ENCODE measurements around the gene CALML6. TPM values are rescaled to one million over a fixed set of nuclear protein-coding genes. Genes with fewer than 3 reads are reported as not detected.
A peak's percentile ranks its signal among the peaks of the same experiment; 100 is the strongest.

The CALML6 gene
- polyA plus RNA-seq, 3 donors = 0.24 TPM; not detected in 2

DNA sequence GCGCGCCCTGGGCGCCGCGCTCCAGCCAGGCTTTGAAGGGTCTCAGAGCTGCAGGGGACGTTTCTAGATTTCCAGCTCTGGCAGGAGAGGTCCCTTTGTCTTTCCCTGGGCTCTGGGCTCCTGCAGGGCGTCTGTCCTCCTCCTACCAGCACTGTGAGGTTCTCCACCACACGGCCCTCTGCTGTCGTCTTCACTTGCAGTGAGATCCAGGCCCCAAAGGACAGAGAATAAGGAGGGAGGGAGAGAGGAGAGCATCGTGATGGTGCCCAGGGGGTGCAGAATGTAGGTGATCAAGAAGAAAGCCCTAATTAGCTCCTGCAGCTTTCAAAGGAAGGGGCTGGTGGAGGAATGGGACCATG lies 20.0 kb upstream of the CALML6 start:
- Mint-ChIP-seq H3K27me3 (ENCODE audit: low read depth in 3 of 3) (peaks cover 17 to 47% (median 29%) of the 10 kb centered on the region in 3 donors), H3K36me3 (no peaks in the 10 kb centered on the region), H3K4me1 (peaks cover 21% of the 10 kb centered on the region), H3K9me3 (peaks cover 0 to 2% (median 0%) of the 10 kb centered on the region in 7 donors), H3K4me3 (peak overlapping the region in 1 of 2 donors; percentile 46), H3K27ac (peak overlapping the region in 2 of 7 donors; percentile 38 to 45)
- 62% methylated on average over 10 of the region's 10 CpGs for WGBS (ENCODE audit: insufficient coverage)
- Histone ChIP-seq H3K36me3 (replicated peaks in 1 of 2; ENCODE audit: control insufficient read depth in 1 of 2, insufficient read depth in 2 of 2, low read length in 2 of 2) (no peaks in the 10 kb centered on the region), H3K4me3 (replicated peaks in 1 of 3; ENCODE audit: low read depth in 2 of 3, low read length in 3 of 3) (no peak overlapping the region), H3K4me2 (replicated peaks; ENCODE audit: extremely low read depth, low read length, poor library complexity, severe bottlenecking) (no peak overlapping the region), H4K20me1 (ENCODE audit: insufficient read depth, low read length) (peaks cover 11% of the 10 kb centered on the region), H3K79me2 (ENCODE audit: insufficient read depth, low read length) (peaks cover 22% of the 10 kb centered on the region), H3K4me1 (ENCODE audit: control insufficient read depth in 1 of 2, insufficient read depth in 2 of 2, low read length in 2 of 2) (peaks cover 14 to 19% of the 10 kb centered on the region in 2 donors), H3K9ac (ENCODE audit: insufficient read depth, low read length, poor library complexity, severe bottlenecking) (no peak overlapping the region), H2AFZ (ENCODE audit: insufficient read depth, low read depth, low read length, poor library complexity, severe bottlenecking) (no peak overlapping the region), H3K27me3 (ENCODE audit: control insufficient read depth in 2 of 2, insufficient read depth in 2 of 2, low read length in 2 of 2) (peaks cover 0 to 19% of the 10 kb centered on the region in 2 donors), H3K27ac (ENCODE audit: low read depth in 1 of 2, low read length in 2 of 2) (no peak overlapping the region), H3K9me3 (replicated peaks in 1 of 2; ENCODE audit: control insufficient read depth in 1 of 2, insufficient read depth in 1 of 2, low read length in 2 of 2) (no peaks in the 10 kb centered on the region)
- intact Hi-C loops (cut with micrococcal nuclease) = loop anchor here in 1 of 2 donors (10.0 kb wide), 1 partner anchor 50 kb away; no protein-coding TSS in a partner anchor
- TF ChIP-seq, protein P1, sequence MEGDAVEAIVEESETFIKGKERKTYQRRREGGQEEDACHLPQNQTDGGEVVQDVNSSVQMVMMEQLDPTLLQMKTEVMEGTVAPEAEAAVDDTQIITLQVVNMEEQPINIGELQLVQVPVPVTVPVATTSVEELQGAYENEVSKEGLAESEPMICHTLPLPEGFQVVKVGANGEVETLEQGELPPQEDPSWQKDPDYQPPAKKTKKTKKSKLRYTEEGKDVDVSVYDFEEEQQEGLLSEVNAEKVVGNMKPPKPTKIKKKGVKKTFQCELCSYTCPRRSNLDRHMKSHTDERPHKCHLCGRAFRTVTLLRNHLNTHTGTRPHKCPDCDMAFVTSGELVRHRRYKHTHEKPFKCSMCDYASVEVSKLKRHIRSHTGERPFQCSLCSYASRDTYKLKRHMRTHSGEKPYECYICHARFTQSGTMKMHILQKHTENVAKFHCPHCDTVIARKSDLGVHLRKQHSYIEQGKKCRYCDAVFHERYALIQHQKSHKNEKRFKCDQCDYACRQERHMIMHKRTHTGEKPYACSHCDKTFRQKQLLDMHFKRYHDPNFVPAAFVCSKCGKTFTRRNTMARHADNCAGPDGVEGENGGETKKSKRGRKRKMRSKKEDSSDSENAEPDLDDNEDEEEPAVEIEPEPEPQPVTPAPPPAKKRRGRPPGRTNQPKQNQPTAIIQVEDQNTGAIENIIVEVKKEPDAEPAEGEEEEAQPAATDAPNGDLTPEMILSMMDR (IDR thresholded peaks at IDR 0.05) = no peak
- DNase-seq = no peak

DNA sequence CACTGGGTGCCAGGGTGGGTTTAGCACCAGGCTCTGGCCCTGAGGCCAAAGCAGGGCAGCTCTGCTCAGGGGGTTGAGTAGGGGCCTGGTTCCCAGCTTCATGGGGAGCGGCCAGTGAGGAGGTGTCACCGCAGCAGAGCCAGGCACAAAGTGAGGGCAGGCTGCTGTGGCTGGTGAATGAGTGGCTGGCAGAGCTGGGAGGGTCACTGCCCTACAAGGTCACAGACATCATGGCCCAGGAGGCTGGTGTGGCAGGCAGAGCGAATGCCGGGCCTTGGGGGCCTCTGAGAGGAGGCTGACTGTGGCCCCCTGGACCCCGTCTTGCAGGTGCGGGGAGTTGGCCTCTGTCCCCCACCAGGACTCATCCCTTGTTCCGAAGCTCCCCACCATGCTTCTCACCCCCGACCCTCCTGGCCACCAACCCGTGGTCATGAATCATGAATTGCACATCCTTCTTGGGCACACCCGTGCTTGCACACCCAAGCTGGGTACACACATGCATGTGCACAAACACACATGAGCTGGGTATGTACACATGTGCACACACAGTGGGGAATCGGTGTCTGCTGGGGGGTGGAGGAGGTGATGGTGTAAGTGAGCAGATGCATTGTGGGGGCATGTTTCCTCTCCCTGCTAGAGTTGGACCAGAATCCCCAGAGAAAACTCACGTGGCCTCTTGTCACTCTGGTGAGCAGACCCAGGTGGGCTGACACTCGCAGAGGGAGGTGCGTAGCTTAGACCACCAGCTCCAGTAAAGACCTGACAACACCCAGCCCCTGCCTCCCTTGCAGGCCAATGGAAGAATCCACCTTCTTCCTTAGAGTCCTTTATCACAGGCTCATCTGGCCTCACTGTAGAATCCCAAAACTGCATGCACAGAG lies 19.4 kb upstream of the CALML6 start:
- Mint-ChIP-seq H3K27ac (no peak overlapping the region), H3K27me3 (ENCODE audit: low read depth in 3 of 3) (peaks cover 19 to 48% (median 29%) of the 10 kb centered on the region in 3 donors), H3K36me3 (no peaks in the 10 kb centered on the region), H3K4me1 (peaks cover 21% of the 10 kb centered on the region), H3K4me3 (no peak overlapping the region), H3K9me3 (peaks cover 0 to 2% (median 0%) of the 10 kb centered on the region in 7 donors)
- H3K9me3 ChIP-seq (replicated peaks in 1 of 2; ENCODE audit: control insufficient read depth in 1 of 2, insufficient read depth in 1 of 2, low read length in 2 of 2) = no peaks in the 10 kb centered on the region
- H4K20me1 ChIP-seq (ENCODE audit: insufficient read depth, low read length) = peaks cover 11% of the 10 kb centered on the region
- DNase-seq = no peak
- WGBS (ENCODE audit: insufficient coverage) = 72% methylated on average over 12 of the region's 14 CpGs
- peaks cover 22% of the 10 kb centered on the region for H3K79me2 ChIP-seq (ENCODE audit: insufficient read depth, low read length)
- H3K9ac ChIP-seq (ENCODE audit: insufficient read depth, low read length, poor library complexity, severe bottlenecking) = no peak overlapping the region
- TF ChIP-seq, protein P1 (IDR thresholded peaks at IDR 0.05) = no peak
- no peak overlapping the region for H2AFZ ChIP-seq (ENCODE audit: insufficient read depth, low read depth, low read length, poor library complexity, severe bottlenecking)
- no peak overlapping the region for H3K4me3 ChIP-seq (replicated peaks in 1 of 3; ENCODE audit: low read depth in 2 of 3, low read length in 3 of 3)
- peaks cover 0 to 19% of the 10 kb centered on the region in 2 donors for H3K27me3 ChIP-seq (ENCODE audit: control insufficient read depth in 2 of 2, insufficient read depth in 2 of 2, low read length in 2 of 2)
- H3K36me3 ChIP-seq (replicated peaks in 1 of 2; ENCODE audit: control insufficient read depth in 1 of 2, insufficient read depth in 2 of 2, low read length in 2 of 2) = no peaks in the 10 kb centered on the region
- H3K4me2 ChIP-seq (replicated peaks; ENCODE audit: extremely low read depth, low read length, poor library complexity, severe bottlenecking) = no peak overlapping the region
- peaks cover 14 to 19% of the 10 kb centered on the region in 2 donors for H3K4me1 ChIP-seq (ENCODE audit: control insufficient read depth in 1 of 2, insufficient read depth in 2 of 2, low read length in 2 of 2)
- H3K27ac ChIP-seq (ENCODE audit: low read depth in 1 of 2, low read length in 2 of 2) = no peak overlapping the region
- intact Hi-C loops (cut with micrococcal nuclease) = loop anchor here in 1 of 2 donors (10.0 kb wide), 1 partner anchor 51 kb away; no protein-coding TSS in a partner anchor

Measured in CD14-positive monocyte (primary cell).